Muscle layer of colon (tissue), 2 donors: Measurements from ENCODE around the gene VSIG10L2.

Source experiments
- H3K27ac ChIP-seq: one replicate; pipeline ENCODE4 v1.7.0; 2013; ENCODE audit warnings: low read depth, mild to moderate bottlenecking, low read length, moderate library complexity
- H3K27me3 ChIP-seq, 2 donors: one replicate each; pipeline ENCODE4 v1.7.0; 2013; ENCODE audit warnings: low read length in 2 of 2, mild to moderate bottlenecking in 2 of 2; ENCODE audit not compliant: insufficient read depth in 2 of 2, control insufficient read depth in 1 of 2
- H3K36me3 ChIP-seq: one replicate; pipeline ENCODE4 v1.7.0; 2013; ENCODE audit warnings: mild to moderate bottlenecking, low read length; ENCODE audit not compliant: insufficient read depth
- H3K4me1 ChIP-seq: one replicate; pipeline ENCODE4 v1.7.0; 2013; ENCODE audit warnings: mild to moderate bottlenecking, low read length; ENCODE audit not compliant: insufficient read depth
- H3K4me3 ChIP-seq, 2 donors: one replicate each; pipeline ENCODE4 v1.7.0; 2013; ENCODE audit warnings: low read length in 2 of 2, low read depth in 1 of 2, mild to moderate bottlenecking in 1 of 2, moderate library complexity in 1 of 2
- H3K9ac ChIP-seq: one replicate; pipeline ENCODE4 v1.7.0; 2013; ENCODE audit warnings: low read length
- H3K9me3 ChIP-seq: one replicate; pipeline ENCODE4 v1.7.0; 2013; ENCODE audit warnings: mild to moderate bottlenecking, low read length
- donor health status: abdominal sarcoma.
- donor health status: Adenocarcinoma of cecum.

VSIG10L2 gene

GRCh38 chr11:125941619-125942611 is 3.9 kb upstream of the VSIG10L2 start:
- Histone ChIP-seq H3K4me1 (peaks cover 20% of the 10 kb centered on the region), H3K9me3 (no peaks in the 10 kb centered on the region), H3K4me3 (no peak overlapping the region), H3K9ac (no peak overlapping the region), H3K36me3 (no peaks in the 10 kb centered on the region), H3K27me3 (no peaks in the 10 kb centered on the region), H3K27ac (no peak overlapping the region)

- Histone ChIP-seq H3K27ac (no peak overlapping the region), H3K9me3 (no peaks in the 10 kb centered on the region), H3K27me3 (no peaks in the 10 kb centered on the region), H3K4me1 (peaks cover 20% of the 10 kb centered on the region), H3K36me3 (no peaks in the 10 kb centered on the region), H3K4me3 (no peak overlapping the region), H3K9ac (no peak overlapping the region)
Observed at GRCh38 chr11:125942771-125943428, 2.9 kb upstream of the VSIG10L2 start.

- H3K4me1 ChIP-seq, result peaks cover 11% of the 10 kb centered on the region
- H3K4me3 ChIP-seq, result no peak overlapping the region
- no peak overlapping the region for H3K27ac ChIP-seq
- no peaks in the 10 kb centered on the region for H3K36me3 ChIP-seq
- no peaks in the 10 kb centered on the region for H3K9me3 ChIP-seq
- no peaks in the 10 kb centered on the region for H3K27me3 ChIP-seq
- no peak overlapping the region for H3K9ac ChIP-seq
Observed at GRCh38 chr11:125943661-125944349, 2.0 kb upstream of the VSIG10L2 start.

GRCh38 chr11:125944350-125945010 is 1.4 kb upstream of the VSIG10L2 start:
- peaks cover 5% of the 10 kb centered on the region for H3K4me1 ChIP-seq
- H3K9ac ChIP-seq, result no peak overlapping the region
- H3K27me3 ChIP-seq, result no peaks in the 10 kb centered on the region
- no peak overlapping the region for H3K4me3 ChIP-seq
- H3K9me3 ChIP-seq, result no peaks in the 10 kb centered on the region
- H3K27ac ChIP-seq, result no peak overlapping the region
- no peaks in the 10 kb centered on the region for H3K36me3 ChIP-seq

GRCh38 chr11:125945011-125945796 is 640 bp upstream of the VSIG10L2 start:
- H3K27me3 ChIP-seq, result no peaks in the 10 kb centered on the region
- H3K9me3 ChIP-seq, result no peaks in the 10 kb centered on the region
- H3K27ac ChIP-seq, result no peak overlapping the region
- no peaks in the 10 kb centered on the region for H3K36me3 ChIP-seq
- H3K9ac ChIP-seq, result no peak overlapping the region
- no peak overlapping the region for H3K4me3 ChIP-seq
- peaks cover 4% of the 10 kb centered on the region for H3K4me1 ChIP-seq

GRCh38 chr11:125946712-125947418 is 1.0 kb downstream of the VSIG10L2 start:
- Histone ChIP-seq H3K9me3 (no peaks in the 10 kb centered on the region), H3K27ac (no peak overlapping the region), H3K9ac (no peak overlapping the region), H3K36me3 (no peaks in the 10 kb centered on the region), H3K4me1 (peaks cover 19% of the 10 kb centered on the region), H3K4me3 (no peak overlapping the region), H3K27me3 (no peaks in the 10 kb centered on the region)

GRCh38 chr11:125947419-125948277 is 1.8 kb downstream of the VSIG10L2 start:
- Histone ChIP-seq H3K27ac (no peak overlapping the region), H3K4me1 (peaks cover 22% of the 10 kb centered on the region), H3K27me3 (no peaks in the 10 kb centered on the region)

GRCh38 chr11:125948278-125949051 is 2.6 kb downstream of the VSIG10L2 start:
- Histone ChIP-seq H3K4me1 (peaks cover 30% of the 10 kb centered on the region), H3K36me3 (no peaks in the 10 kb centered on the region), H3K4me3 (no peak overlapping the region), H3K27ac (no peak overlapping the region), H3K27me3 (no peaks in the 10 kb centered on the region), H3K9me3 (no peaks in the 10 kb centered on the region), H3K9ac (no peak overlapping the region)

More at GRCh38 chr11:125947419-125948277, 1.8 kb downstream of the VSIG10L2 start:
- Histone ChIP-seq H3K36me3 (no peaks in the 10 kb centered on the region), H3K4me3 (no peak overlapping the region), H3K9me3 (no peaks in the 10 kb centered on the region), H3K9ac (no peak overlapping the region)
